ENCODE results near the gene HERC4. TPM values are rescaled to one million over a fixed set of nuclear protein-coding genes. Genes with fewer than 3 reads are reported as not detected.
"Not testable (repeated sequence)": the region's sequence is repeated elsewhere in the genome, so short reads cannot be mapped to it uniquely, and the experiment has no call there.

Gene HERC4
- total and polyA plus RNA-seq, 12 donors: 21.3 to 75.6 (median 49.7) TPM

DNA sequence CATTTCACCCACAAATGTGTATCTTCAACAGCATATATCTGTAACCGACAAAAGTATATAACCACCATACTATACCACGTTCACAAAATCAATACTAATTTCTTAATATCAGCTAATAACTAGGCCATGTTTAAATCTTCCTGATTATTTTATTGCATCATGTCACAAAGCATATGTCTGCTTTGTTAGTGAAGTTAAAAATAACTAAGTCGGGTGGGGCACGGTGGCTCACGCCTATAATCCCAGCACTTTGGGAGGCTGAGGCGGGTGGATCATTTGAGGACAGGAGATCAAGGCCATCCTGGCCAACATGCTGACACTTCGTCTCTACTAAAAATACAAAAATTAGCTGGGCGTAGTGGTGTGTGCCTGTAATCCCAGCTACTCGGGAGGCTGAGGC is 47.7 kb downstream of the HERC4 start:
- Histone ChIP-seq H3K36me3 (replicated peaks in 1 of 2) (peaks cover 0 to 24% of the 10 kb centered on the region in 2 donors), H3K27me3 (no peaks in the 10 kb centered on the region), H3K4me3 (no peak overlapping the region), H3K9me3 (replicated peaks in 1 of 3) (no peaks in the 10 kb centered on the region), H3K27ac (no peak overlapping the region), H3K4me1 (replicated peaks in 1 of 2) (peaks cover 3 to 6% of the 10 kb centered on the region in 2 donors)
- intact Hi-C loops (cut with DNase I): no loop called here
- no peak for DNase-seq
- WGBS, 4 donors: 89 to 90% (median 89%) methylated on average over 9 of the region's 9 CpGs
- TF ChIP-seq, protein P1, sequence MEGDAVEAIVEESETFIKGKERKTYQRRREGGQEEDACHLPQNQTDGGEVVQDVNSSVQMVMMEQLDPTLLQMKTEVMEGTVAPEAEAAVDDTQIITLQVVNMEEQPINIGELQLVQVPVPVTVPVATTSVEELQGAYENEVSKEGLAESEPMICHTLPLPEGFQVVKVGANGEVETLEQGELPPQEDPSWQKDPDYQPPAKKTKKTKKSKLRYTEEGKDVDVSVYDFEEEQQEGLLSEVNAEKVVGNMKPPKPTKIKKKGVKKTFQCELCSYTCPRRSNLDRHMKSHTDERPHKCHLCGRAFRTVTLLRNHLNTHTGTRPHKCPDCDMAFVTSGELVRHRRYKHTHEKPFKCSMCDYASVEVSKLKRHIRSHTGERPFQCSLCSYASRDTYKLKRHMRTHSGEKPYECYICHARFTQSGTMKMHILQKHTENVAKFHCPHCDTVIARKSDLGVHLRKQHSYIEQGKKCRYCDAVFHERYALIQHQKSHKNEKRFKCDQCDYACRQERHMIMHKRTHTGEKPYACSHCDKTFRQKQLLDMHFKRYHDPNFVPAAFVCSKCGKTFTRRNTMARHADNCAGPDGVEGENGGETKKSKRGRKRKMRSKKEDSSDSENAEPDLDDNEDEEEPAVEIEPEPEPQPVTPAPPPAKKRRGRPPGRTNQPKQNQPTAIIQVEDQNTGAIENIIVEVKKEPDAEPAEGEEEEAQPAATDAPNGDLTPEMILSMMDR (IDR thresholded peaks at IDR 0.05): no peak
- no peak for TF ChIP-seq POLR2A (IDR thresholded peaks at IDR 0.05)

- Histone ChIP-seq H3K27me3 (no peaks in the 10 kb centered on the region), H3K27ac (no peak overlapping the region), H3K36me3 (replicated peaks in 1 of 2) (peaks cover 0 to 29% of the 10 kb centered on the region in 2 donors), H3K9me3 (replicated peaks in 1 of 3) (no peaks in the 10 kb centered on the region), H3K4me3 (no peak overlapping the region), H3K4me1 (replicated peaks in 1 of 2) (no peaks in the 10 kb centered on the region)
- 88 to 96% (median 94%) methylated on average over 1 of the region's 1 CpG for WGBS, 4 donors
- no peak for DNase-seq
- TF ChIP-seq, protein P1 (IDR thresholded peaks at IDR 0.05): no peak
- no peak for TF ChIP-seq POLR2A (IDR thresholded peaks at IDR 0.05)
- intact Hi-C loops (cut with DNase I): no loop called here
Measured at GRCh38 chr10:68023292-68023691, 51.8 kb downstream of the HERC4 start.

DNA sequence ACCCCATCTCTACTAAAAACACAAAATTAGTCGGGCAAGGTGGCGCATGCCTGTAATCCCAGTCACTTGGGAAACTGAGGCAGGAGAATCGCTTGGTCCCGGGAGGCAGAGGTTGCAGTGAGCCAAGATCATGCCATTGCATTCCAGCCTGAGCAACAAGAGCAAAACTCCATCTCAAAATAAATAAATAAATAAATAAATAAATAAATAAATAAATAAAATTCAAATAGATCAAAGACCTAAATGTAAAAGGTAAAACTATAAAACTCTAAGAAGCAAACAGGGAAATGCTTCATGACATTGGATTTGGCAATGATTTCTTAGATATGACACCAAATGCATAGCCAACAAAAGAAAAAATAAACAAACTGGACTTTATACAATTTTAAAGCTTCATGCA is 52.8 kb downstream of the HERC4 start:
- H3K4me3 ChIP-seq; intact Hi-C loops (cut with DNase I); H3K27ac ChIP-seq; DNase-seq; H3K4me1 ChIP-seq (replicated peaks in 1 of 2); H3K27me3 ChIP-seq; H3K9me3 ChIP-seq (replicated peaks in 1 of 3): not testable (repeated sequence)
- peaks cover 0 to 29% of the 10 kb centered on the region in 2 donors for H3K36me3 ChIP-seq (replicated peaks in 1 of 2)
- 94 to 99% (median 98%) methylated on average over 4 of the region's 4 CpGs for WGBS, 4 donors

DNA sequence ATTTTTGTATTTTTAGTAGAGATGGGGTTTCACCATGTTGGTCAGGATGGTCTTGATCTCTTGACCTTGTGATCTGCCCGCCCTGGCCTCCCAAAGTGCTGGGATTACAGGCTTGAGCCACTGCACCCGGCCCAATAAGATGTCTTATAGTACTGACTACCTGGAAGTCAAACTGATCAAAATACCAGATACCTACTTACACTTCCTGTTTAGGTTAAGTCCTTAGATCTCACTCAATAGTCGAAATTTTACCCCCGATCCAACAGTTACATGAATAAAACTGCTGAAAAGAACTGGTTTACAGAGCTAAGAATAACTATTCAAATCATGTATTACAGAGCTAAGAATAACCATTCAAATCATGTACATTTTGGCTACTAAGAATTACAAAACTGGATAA is 58.6 kb downstream of the HERC4 start:
- intact Hi-C loops (cut with DNase I); DNase-seq; H3K27ac ChIP-seq; H3K9me3 ChIP-seq (replicated peaks in 1 of 3); H3K4me1 ChIP-seq (replicated peaks in 1 of 2); H3K27me3 ChIP-seq; H3K4me3 ChIP-seq: not testable (repeated sequence)
- peaks cover 0 to 19% of the 10 kb centered on the region in 2 donors for H3K36me3 ChIP-seq (replicated peaks in 1 of 2)
- 94 to 97% (median 96%) methylated on average over 4 of the region's 4 CpGs for WGBS, 4 donors

DNA sequence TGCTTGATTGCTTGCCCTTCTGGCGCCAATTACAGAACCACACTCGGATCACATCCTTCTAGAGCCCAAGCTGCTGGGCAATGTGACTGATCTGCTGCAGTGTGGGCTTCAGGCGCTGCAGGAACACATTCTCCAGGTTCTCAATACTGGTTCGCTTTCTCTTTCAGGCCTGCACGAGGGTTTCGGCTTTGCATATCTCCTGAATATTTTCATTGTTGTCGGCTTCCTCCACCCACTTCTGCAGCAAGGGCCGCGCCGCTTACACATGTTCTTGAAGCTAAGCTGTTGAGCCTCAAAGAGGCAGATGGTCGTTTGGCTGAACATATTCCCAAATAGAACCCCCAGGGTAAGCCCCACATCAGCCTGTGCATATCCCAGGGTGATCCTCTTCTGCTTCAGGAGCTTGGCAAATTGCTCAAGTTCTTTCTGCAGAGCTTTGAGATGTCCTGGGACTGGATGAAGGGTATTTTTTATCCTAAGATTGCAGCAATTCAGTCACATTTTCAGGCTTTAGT is 64.6 kb downstream of the HERC4 start:
- 97% methylated on average over 11 of the region's 11 CpGs for WGBS, 4 donors
- Histone ChIP-seq H3K36me3 (replicated peaks in 1 of 2) (no peaks in the 10 kb centered on the region), H3K4me3 (no peak overlapping the region), H3K27me3 (no peaks in the 10 kb centered on the region), H3K9me3 (replicated peaks in 1 of 3) (no peaks in the 10 kb centered on the region), H3K27ac (no peak overlapping the region), H3K4me1 (replicated peaks in 1 of 2) (no peaks in the 10 kb centered on the region)
- intact Hi-C loops (cut with DNase I): no loop called here
- DNase-seq: no peak
- TF ChIP-seq, protein P1 (IDR thresholded peaks at IDR 0.05): no peak
- no peak for TF ChIP-seq POLR2A (IDR thresholded peaks at IDR 0.05)

Measured in adrenal gland (tissue), 12 donors.